Stomach (tissue), 9 donors: ENCODE data around the gene ZMIZ1. TPM values are rescaled to one million over a fixed set of nuclear protein-coding genes. Genes with fewer than 3 reads are reported as not detected.

Source experiments
- DNase-seq, 2 donors: peaks; one replicate each; pipeline versions ENCODE4 v3.0.0 to v3.0.0-alpha.2; 2013 to 2019
- H3K27ac ChIP-seq, 5 donors: fragments of 200-600 bp in 4 of 5; sonication (generic) in 4 of 5; one replicate each; pipeline ENCODE4 v1.5.1; 2013 to 2019; ENCODE audit warnings: mild to moderate bottlenecking in 1 of 5, moderate library complexity in 1 of 5
- H3K27me3 ChIP-seq, 3 donors: fragments of 200-600 bp; sonication (generic); one replicate each; pipeline ENCODE4 v1.5.1; 2017 to 2019; ENCODE audit warnings: mixed run types in 1 of 3
- H3K36me3 ChIP-seq, 4 donors: fragments of 200-600 bp; sonication (generic); 1 replicate in 3 of 4; 2 replicates in 1 of 4; pipeline ENCODE4 v1.5.1; 2016 to 2019
- H3K4me1 ChIP-seq, 4 donors: fragments of 200-600 bp; sonication (generic); one replicate each; pipeline ENCODE4 v1.5.1; 2016 to 2019
- H3K4me3 ChIP-seq, 4 donors: fragments of 200-600 bp; sonication (generic) in 3 of 4; one replicate each; pipeline ENCODE4 v1.5.1; 2016 to 2019; ENCODE audit warnings: mild to moderate bottlenecking in 1 of 4
- H3K9me3 ChIP-seq, 4 donors: fragments of 200-600 bp; sonication (generic); one replicate each; pipeline ENCODE4 v1.5.1; 2016 to 2019
- EP300 ChIP-seq: sonication (generic); formaldehyde crosslinking; IDR thresholded peaks from one replicate; pipeline ENCODE4 v1.6.1; 2017; ENCODE audit warnings: antibody characterized with exemption
- POLR2A ChIP-seq, 4 donors: fragments of 450-650 bp; IDR thresholded peaks; one replicate each; pipeline ENCODE4 v1.6.1; 2016; ENCODE audit warnings: antibody characterized with exemption in 4 of 4, control low read depth in 2 of 4, mild to moderate bottlenecking in 1 of 4, moderate library complexity in 1 of 4
- POLR2AphosphoS5 ChIP-seq, 3 donors: sonication (generic); formaldehyde crosslinking; IDR thresholded peaks; one replicate each; pipeline ENCODE4 v1.6.1; 2016; ENCODE audit warnings: antibody characterized with exemption in 3 of 3
- WGBS, 5 donors: extraction: QIAGEN DNeasy Blood & Tissue Kit in 3 of 5; methylation state at CpG; one replicate each; pipeline versions ENCODE4 v1.1.5 to v1.1.7; 2013 to 2018; 5-methylcytosine and 5-hydroxymethylcytosine counted together
- intact Hi-C: fragments of 100-400 bp; cut with DNase I; formaldehyde crosslinking; loops from one replicate; pipeline ENCODE4 v1.15.1; 2023; ENCODE audit warnings: low total_unique reads
- polyA plus RNA-seq, 3 donors: library from polyadenylated mRNA; stranded (reverse); fragments of 200-250 nt; gene quantifications; one replicate each; pipeline ENCODE4 v1.2.3, GENCODE V29; 2013
- total RNA-seq, 5 donors: library from RNA; depleted of rRNA; stranded (reverse); fragments of >200 nt; gene quantifications; one replicate each; pipeline versions ENCODE4 v1.1.0 to v1.2.3, GENCODE V29; 2014 to 2016
- TF ChIP-seq, protein P1 (sequence below), 7 experiments: fragments of 450-650 bp in 4 of 7; fragments of 200-600 bp in 3 of 7; sonication (generic) in 3 of 7; IDR thresholded peaks; one replicate each; pipeline ENCODE4 v1.5.1; 2016 to 2019; ENCODE audit warnings: antibody characterized with exemption in 7 of 7, control low read depth in 2 of 7, mild to moderate bottlenecking in 1 of 7
- donor health status: healthy with polysubstance abuse.
- donor health status: Bipolar disorder and iron deficiency.
- donor health status: healthy.

Gene ZMIZ1
- total and polyA plus RNA-seq, 8 donors: 17.7 to 103 (median 26.3) TPM

DNA sequence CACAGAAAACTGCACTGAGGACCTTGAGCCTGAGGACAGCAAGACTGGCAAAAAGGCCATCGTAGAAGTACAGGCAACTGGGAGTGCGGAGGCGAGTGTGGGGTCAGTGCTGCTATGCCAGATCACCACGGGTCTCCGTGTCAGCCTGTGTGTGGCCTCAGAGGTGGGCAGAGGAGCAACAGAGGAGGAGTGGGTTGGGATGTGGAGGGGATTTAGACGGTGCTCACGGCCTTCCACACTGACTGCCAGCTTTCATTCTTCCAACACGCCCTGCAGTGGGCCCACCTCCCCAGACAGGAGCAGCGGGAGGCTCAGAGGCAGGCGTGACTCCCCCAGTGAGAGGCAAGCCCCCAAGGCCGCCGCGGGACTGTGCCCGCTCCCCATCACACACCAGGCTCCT lies 17.0 kb upstream of the ZMIZ1 start:
- no peak overlapping the region for H3K4me3 ChIP-seq
- peak in 1 of 2 donors; percentile 22 for DNase-seq
- H3K27me3 ChIP-seq: no peaks in the 10 kb centered on the region
- H3K9me3 ChIP-seq: no peaks in the 10 kb centered on the region
- TF ChIP-seq POLR2A (IDR thresholded peaks at IDR 0.05): no peak
- TF ChIP-seq EP300: no peak
- no peak for TF ChIP-seq POLR2AphosphoS5 (IDR thresholded peaks at IDR 0.05)
- TF ChIP-seq, protein P1, sequence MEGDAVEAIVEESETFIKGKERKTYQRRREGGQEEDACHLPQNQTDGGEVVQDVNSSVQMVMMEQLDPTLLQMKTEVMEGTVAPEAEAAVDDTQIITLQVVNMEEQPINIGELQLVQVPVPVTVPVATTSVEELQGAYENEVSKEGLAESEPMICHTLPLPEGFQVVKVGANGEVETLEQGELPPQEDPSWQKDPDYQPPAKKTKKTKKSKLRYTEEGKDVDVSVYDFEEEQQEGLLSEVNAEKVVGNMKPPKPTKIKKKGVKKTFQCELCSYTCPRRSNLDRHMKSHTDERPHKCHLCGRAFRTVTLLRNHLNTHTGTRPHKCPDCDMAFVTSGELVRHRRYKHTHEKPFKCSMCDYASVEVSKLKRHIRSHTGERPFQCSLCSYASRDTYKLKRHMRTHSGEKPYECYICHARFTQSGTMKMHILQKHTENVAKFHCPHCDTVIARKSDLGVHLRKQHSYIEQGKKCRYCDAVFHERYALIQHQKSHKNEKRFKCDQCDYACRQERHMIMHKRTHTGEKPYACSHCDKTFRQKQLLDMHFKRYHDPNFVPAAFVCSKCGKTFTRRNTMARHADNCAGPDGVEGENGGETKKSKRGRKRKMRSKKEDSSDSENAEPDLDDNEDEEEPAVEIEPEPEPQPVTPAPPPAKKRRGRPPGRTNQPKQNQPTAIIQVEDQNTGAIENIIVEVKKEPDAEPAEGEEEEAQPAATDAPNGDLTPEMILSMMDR (IDR thresholded peaks at IDR 0.05): no peak
- H3K4me1 ChIP-seq: peaks cover 50 to 89% (median 69%) of the 10 kb centered on the region in 4 donors
- intact Hi-C loops: no loop called here
- H3K27ac ChIP-seq: peak overlapping the region in 2 of 5 donors; percentile 41 to 64
- WGBS, 5 donors: 67 to 77% (median 74%) methylated on average over 14 of the region's 14 CpGs
- no peaks in the 10 kb centered on the region for H3K36me3 ChIP-seq

DNA sequence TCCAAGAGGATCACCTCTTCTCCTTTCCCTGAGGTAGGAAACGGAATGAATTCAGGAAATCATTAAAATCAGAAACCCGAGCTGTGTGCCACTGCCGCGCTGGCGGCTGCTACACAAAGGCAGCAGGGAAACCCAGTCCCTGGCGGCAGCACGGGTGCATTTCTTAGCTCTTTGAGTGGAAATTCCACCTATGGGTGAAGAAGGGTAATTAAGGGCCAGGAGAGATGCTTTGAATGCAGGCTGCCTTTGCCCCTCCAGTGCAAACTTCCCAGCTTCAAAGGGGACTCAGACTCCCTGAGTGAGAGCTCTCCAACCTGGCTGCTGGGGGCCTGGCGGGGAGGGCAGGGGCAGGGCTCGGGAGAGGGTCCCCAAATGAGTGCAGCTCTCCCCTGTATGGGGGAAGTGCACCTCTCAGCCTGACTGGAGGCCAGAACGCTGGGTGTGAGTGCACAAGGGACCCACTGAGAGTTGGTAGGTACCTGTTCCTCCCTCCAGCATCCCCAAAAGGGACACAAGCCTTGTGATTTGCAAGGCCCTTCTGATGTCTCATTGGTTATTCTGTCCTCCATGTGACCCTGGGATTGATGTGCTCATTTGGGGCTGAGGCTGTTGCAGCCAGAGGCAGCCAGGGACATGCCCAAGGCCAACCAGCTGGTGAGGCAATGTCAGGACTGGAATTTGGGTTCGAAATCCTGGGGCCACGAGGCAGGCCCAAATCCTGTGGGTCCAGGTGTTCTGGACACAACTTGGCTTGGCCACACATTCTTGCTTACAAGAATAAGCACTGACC lies 16.3 kb upstream of the ZMIZ1 start:
- intact Hi-C loops: no loop called here
- Histone ChIP-seq H3K36me3 (no peaks in the 10 kb centered on the region), H3K9me3 (no peaks in the 10 kb centered on the region), H3K4me1 (peaks cover 51 to 89% (median 69%) of the 10 kb centered on the region in 4 donors), H3K27ac (peak overlapping the region in 4 of 5 donors; percentile 0 to 64 (median 25)), H3K4me3 (no peak overlapping the region), H3K27me3 (no peaks in the 10 kb centered on the region)
- DNase-seq: peak; percentile 47 to 76
- TF ChIP-seq EP300: no peak
- TF ChIP-seq, protein P1 (IDR thresholded peaks at IDR 0.05): peak in 5 of 7 experiments; percentile 12 to 52 (median 48)
- 43 to 63% (median 50%) methylated on average over 11 to 12 of the region's 12 CpGs for WGBS, 5 donors

DNA sequence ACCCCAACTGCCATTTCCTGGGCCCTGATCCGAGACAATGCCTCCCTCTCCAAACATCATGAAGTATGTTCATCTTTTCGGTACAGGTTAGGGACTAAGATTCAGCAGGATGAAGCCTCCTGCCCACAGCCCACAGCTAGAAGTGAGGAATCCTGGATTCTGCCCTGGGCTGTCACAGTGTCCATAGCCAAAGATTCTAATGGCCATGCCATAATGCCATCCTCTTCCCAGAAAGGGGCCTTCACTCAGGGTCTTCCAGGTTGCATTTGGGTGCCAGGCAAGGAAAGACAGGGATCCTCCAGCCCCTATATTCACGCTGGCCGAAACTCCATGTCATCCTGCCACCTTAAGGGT lies 15.7 kb upstream of the ZMIZ1 start:
- intact Hi-C loops: no loop called here
- no peak overlapping the region for H3K4me3 ChIP-seq

GRCh38 chr10:79053481-79054202 lies 15.1 kb upstream of the ZMIZ1 start:
- peaks cover 52 to 89% (median 68%) of the 10 kb centered on the region in 4 donors for H3K4me1 ChIP-seq
- no peak for DNase-seq
- WGBS, 5 donors: 82 to 95% (median 91%) methylated on average over 9 to 11 of the region's 11 CpGs
- intact Hi-C loops: no loop called here
- H3K27ac ChIP-seq: peak overlapping the region; percentile 31 to 85 (median 75)
- H3K27me3 ChIP-seq: no peaks in the 10 kb centered on the region
- TF ChIP-seq, protein P1 (IDR thresholded peaks at IDR 0.05): no peak
- TF ChIP-seq EP300: no peak
- TF ChIP-seq POLR2A (IDR thresholded peaks at IDR 0.05): no peak
- TF ChIP-seq POLR2AphosphoS5 (IDR thresholded peaks at IDR 0.05): no peak
- H3K4me3 ChIP-seq: no peak overlapping the region
- no peaks in the 10 kb centered on the region for H3K9me3 ChIP-seq
- H3K36me3 ChIP-seq: no peaks in the 10 kb centered on the region

More for the DNA sequence above, 15.7 kb upstream of the ZMIZ1 start:
- H3K27me3 ChIP-seq: no peaks in the 10 kb centered on the region
- H3K27ac ChIP-seq: peak overlapping the region in 2 of 5 donors; percentile 0 to 64
- WGBS, 5 donors: 89 to 98% (median 96%) methylated on average over 4 of the region's 4 CpGs
- H3K36me3 ChIP-seq: no peaks in the 10 kb centered on the region
- peaks cover 52 to 89% (median 69%) of the 10 kb centered on the region in 4 donors for H3K4me1 ChIP-seq
- DNase-seq: no peak
- H3K9me3 ChIP-seq: no peaks in the 10 kb centered on the region
- TF ChIP-seq POLR2A (IDR thresholded peaks at IDR 0.05) (no peak), EP300 (no peak), POLR2AphosphoS5 (IDR thresholded peaks at IDR 0.05) (no peak)
- TF ChIP-seq, protein P1 (IDR thresholded peaks at IDR 0.05): no peak
